AG10803 (cell line): ENCODE results near the gene MAG.

Experiments
- DNase-seq: peaks from one replicate; pipeline ENCODE4 v3.0.0; 2010; ENCODE audit warnings: low read depth
- H3K4me3 ChIP-seq: 2 replicates; pipeline ENCODE4 v1.5.1; 2011; ENCODE audit warnings: mild to moderate bottlenecking, low read length, control low read depth
- TF ChIP-seq, protein P1 (sequence below): conservative IDR thresholded peaks from 2 replicates; pipeline ENCODE4 v1.5.1; 2011; ENCODE audit warnings: mild to moderate bottlenecking, low read length, control low read depth, inconsistent platforms

The MAG gene

GRCh38 chr19:35267353-35267817 is 24.6 kb upstream of the MAG start:
- TF ChIP-seq, protein P1, sequence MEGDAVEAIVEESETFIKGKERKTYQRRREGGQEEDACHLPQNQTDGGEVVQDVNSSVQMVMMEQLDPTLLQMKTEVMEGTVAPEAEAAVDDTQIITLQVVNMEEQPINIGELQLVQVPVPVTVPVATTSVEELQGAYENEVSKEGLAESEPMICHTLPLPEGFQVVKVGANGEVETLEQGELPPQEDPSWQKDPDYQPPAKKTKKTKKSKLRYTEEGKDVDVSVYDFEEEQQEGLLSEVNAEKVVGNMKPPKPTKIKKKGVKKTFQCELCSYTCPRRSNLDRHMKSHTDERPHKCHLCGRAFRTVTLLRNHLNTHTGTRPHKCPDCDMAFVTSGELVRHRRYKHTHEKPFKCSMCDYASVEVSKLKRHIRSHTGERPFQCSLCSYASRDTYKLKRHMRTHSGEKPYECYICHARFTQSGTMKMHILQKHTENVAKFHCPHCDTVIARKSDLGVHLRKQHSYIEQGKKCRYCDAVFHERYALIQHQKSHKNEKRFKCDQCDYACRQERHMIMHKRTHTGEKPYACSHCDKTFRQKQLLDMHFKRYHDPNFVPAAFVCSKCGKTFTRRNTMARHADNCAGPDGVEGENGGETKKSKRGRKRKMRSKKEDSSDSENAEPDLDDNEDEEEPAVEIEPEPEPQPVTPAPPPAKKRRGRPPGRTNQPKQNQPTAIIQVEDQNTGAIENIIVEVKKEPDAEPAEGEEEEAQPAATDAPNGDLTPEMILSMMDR: no peak
- H3K4me3 ChIP-seq: peak overlapping the region; percentile 88
- no peak for DNase-seq

- DNase-seq: peak; percentile 68
- TF ChIP-seq, protein P1: no peak
- peak overlapping the region; percentile 88 for H3K4me3 ChIP-seq
These were observed 24.0 kb upstream of the MAG start for GRCh38 chr19:35267818-35268535.

DNA sequence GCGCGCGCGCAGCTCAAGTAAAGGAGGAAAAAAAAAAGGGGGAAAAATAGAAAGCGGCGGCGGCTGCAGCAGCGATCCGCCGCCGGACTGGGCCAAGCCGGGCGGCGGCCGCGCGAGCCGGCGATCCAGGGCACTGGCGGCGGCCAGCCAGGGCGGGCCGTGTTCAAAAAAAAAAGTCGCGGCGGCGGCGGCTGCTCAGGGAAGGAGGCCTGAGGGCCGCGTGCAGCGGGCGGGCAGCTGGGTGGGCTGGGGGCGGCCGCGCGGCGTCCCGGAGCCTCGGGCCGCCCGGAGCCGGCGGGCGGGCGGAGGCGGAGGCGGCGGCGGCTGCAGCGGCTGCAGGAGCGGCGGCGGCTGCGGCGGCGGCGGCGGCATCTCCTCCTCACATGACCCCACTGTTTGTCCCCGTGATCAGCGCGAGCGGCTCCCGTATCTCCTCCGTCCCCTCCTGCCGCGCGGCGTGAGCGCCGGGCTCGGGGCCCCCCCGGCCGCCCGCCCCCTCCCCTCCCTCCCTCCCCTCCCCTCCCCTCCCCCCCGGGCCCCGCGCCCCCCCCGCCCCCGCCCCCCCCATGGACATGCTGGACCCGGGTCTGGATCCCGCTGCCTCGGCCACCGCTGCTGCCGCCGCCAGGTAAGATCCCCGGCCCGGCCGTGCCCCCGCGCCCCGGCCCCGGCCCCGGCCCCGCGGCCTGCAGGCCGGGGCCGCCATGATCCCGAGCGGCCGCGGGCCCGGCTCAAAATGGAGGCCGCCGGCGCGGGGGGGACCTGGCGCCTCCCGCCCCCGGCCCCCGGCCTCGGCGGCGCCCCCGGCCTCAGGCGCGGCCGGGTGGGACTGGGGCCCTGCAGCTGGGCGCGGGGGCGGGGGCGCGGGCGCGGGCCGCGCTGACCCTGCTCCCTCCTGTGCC is 23.2 kb upstream of the MAG start, which contains the start of gene USF2:
USF2 (plus strand) TSS at position 427 of the 902 bp plus-strand sequence; CDS start at position 567, 140 bp downstream.
- peak; percentile 65 for DNase-seq
- peak within 1 kb of the TSS; percentile 88 for H3K4me3 ChIP-seq
- TF ChIP-seq, protein P1: no peak

DNA sequence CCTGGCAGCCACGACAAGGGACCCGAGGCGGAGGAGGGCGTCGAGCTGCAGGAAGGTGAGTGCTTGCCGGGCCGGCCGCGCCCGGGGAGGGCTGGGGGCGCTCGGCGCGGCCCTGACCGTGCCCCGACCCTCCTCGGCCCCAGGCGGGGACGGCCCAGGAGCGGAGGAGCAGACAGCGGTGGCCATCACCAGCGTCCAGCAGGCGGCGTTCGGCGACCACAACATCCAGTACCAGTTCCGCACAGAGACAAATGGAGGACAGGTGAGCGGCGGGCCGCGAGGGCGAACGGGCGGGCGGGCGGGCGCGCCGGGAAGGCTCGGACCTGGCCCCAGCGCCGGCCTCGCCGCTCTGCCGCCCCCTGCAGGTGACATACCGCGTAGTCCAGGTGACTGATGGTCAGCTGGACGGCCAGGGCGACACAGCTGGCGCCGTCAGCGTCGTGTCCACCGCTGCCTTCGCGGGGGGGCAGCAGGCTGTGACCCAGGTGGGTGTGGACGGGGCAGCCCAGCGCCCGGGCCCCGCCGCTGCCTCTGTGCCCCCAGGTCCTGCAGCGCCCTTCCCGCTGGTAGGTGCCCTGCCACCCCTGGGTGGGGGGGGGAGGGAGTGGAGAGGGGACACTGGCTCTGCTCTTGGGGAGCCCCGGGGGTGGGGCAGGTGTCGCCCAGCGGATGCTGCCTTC is 22.4 kb upstream of the MAG start:
- peak; percentile 78 for DNase-seq
- peak overlapping the region; percentile 57 for H3K4me3 ChIP-seq
- TF ChIP-seq, protein P1: peak; percentile 51

- DNase-seq: no peak
- TF ChIP-seq, protein P1: no peak
- H3K4me3 ChIP-seq: no peak overlapping the region
These were observed 21.6 kb upstream of the MAG start for GRCh38 chr19:35270381-35270811.

GRCh38 chr19:35271546-35271945 is 20.4 kb upstream of the MAG start:
- DNase-seq: no peak
- no peak overlapping the region for H3K4me3 ChIP-seq
- TF ChIP-seq, protein P1: no peak
